GM20000 (cell line): Measurements from ENCODE around the gene IQCN.
"Not testable (repeated sequence)": the region's sequence is repeated elsewhere in the genome, so short reads cannot be mapped to it uniquely, and the experiment has no call there.

Experiments
- DNase-seq: peaks from one replicate; pipeline ENCODE4 v3.0.0; 2012; ENCODE audit warnings: low spot score
- TF ChIP-seq, protein P1 (sequence below): IDR thresholded peaks from 2 replicates; pipeline ENCODE4 v1.5.1; 2012; ENCODE audit warnings: mild to moderate bottlenecking, control low read depth; ENCODE audit errors: extremely low read depth, missing control alignments

IQCN gene

GRCh38 chr19:18214779-18215433 is 59.3 kb downstream of the IQCN start:
- DNase-seq = no peak
- TF ChIP-seq, protein P1, sequence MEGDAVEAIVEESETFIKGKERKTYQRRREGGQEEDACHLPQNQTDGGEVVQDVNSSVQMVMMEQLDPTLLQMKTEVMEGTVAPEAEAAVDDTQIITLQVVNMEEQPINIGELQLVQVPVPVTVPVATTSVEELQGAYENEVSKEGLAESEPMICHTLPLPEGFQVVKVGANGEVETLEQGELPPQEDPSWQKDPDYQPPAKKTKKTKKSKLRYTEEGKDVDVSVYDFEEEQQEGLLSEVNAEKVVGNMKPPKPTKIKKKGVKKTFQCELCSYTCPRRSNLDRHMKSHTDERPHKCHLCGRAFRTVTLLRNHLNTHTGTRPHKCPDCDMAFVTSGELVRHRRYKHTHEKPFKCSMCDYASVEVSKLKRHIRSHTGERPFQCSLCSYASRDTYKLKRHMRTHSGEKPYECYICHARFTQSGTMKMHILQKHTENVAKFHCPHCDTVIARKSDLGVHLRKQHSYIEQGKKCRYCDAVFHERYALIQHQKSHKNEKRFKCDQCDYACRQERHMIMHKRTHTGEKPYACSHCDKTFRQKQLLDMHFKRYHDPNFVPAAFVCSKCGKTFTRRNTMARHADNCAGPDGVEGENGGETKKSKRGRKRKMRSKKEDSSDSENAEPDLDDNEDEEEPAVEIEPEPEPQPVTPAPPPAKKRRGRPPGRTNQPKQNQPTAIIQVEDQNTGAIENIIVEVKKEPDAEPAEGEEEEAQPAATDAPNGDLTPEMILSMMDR = no peak

DNA sequence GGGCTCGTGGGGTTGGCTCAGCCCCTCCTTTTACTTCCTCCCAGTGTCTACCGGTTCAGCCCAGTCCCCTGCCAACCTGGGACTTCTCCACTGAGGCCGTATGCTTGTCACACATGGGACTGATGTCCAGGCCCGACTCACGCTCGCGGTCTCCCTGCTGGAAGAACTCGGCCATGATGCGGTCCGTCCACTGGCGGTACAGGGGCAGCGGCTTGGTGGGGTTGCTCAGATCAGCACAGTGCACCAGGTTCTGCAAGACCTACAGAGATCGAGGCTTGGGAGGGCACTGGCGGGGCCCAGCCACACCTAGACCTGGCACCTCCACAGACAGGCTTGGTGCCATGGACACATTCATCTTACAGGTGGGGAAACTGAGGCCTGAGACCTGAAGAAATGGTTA is 62.6 kb downstream of the IQCN start:
- TF ChIP-seq, protein P1 = no peak
- DNase-seq = no peak

GRCh38 chr19:18209912-18210311 is 64.3 kb downstream of the IQCN start:
- DNase-seq = not testable (repeated sequence)

GRCh38 chr19:18208098-18208951 is 65.9 kb downstream of the IQCN start:
- peak; percentile 69 for DNase-seq
- TF ChIP-seq, protein P1 = peak; percentile 48
